HepG2 (cell line): ENCODE data around the gene CAMTA1. TPM values are rescaled to one million over a fixed set of nuclear protein-coding genes. Genes with fewer than 3 reads are reported as not detected.

Experiments
- ATAC-seq: fragments of 200-7000 bp; cut with Tn5 transposase; 3 replicates; pipeline ENCODE4 v1.9.1; 2020; ENCODE audit warnings: mild to moderate bottlenecking, moderate library complexity
- BruUV-seq: library from RNA; stranded (reverse); fragments of 400-500 nt; replicated peaks from 2 replicates; lab custom pipeline; 2021; lab: Mats Ljungman, UMichigan
- CTCF ChIA-PET: fragments of 300-600 bp; formaldehyde crosslinking; extraction: SDS; loops from one replicate; lab custom pipeline; 2021; ENCODE audit warnings: low total read pairs, inconsistent platforms, low intra/inter-chr PET ratio; lab: Yijun Ruan, JAX
- POLR2A ChIA-PET: fragments of 350-600 bp; sonication (Branson Sonifier 250); formaldehyde crosslinking; loops from one replicate; lab custom pipeline; 2020; ENCODE audit warnings: antibody characterized with exemption, inconsistent platforms; lab: Yijun Ruan, JAX
- DNase-seq: peaks from one replicate; pipeline ENCODE4 v3.0.0-alpha.2; 2015; ENCODE audit warnings: low spot score
- FAIRE-seq: peaks from 3 replicates; lab custom pipeline; 2011; peaks lifted over from hg19 to GRCh38; lab: Jason Lieb, UNC
- H2AFZ ChIP-seq: one replicate; pipeline ENCODE4 v1.6.1; 2011; ENCODE audit warnings: low read length, inconsistent platforms
- H3K27ac ChIP-seq: fragments of 300-600 bp; 3 replicates; pipeline ENCODE4 v1.8.0; 2011; ENCODE audit warnings: mixed run types, mild to moderate bottlenecking, mixed read lengths, low read length, inconsistent platforms; ENCODE audit not compliant: insufficient read depth; ENCODE audit errors: extremely low read length
- H3K27me3 ChIP-seq, 2 experiments: fragments of 200-600 bp in 1 of 2; 2 replicates in 1 of 2; 3 replicates in 1 of 2; pipeline versions ENCODE4 v1.6.0 to v1.8.0; 2011; ENCODE audit warnings: low read length in 2 of 2, mild to moderate bottlenecking in 2 of 2, moderate library complexity in 2 of 2, inconsistent platforms in 1 of 2; ENCODE audit not compliant: insufficient read depth in 2 of 2, control insufficient read depth in 1 of 2
- H3K36me3 ChIP-seq, 2 experiments: fragments of 200-600 bp in 1 of 2; replicated peaks in 1 of 2; 2 replicates in 1 of 2; 3 replicates in 1 of 2; pipeline versions ENCODE4 v1.5.1 to v1.8.0; 2011; ENCODE audit warnings: low read length in 2 of 2, inconsistent platforms in 1 of 2; ENCODE audit not compliant: insufficient read depth in 2 of 2, control insufficient read depth in 1 of 2
- H3K4me1 ChIP-seq: 2 replicates; pipeline ENCODE4 v1.5.1; 2012; ENCODE audit warnings: low read length, inconsistent platforms; ENCODE audit not compliant: insufficient read depth
- H3K4me2 ChIP-seq: 2 replicates; pipeline ENCODE4 v1.6.0; 2011; ENCODE audit warnings: low read depth, low read length, inconsistent platforms
- H3K4me3 ChIP-seq, 3 experiments: fragments of 200-600 bp in 1 of 3; sonication (generic), shearing (Covaris generic) in 1 of 3; replicated peaks in 1 of 3; 2 replicates each; pipeline ENCODE4 v1.5.1; 2011 to 2016; ENCODE audit warnings: low read length in 3 of 3, inconsistent platforms in 2 of 3, low read depth in 2 of 3, mild to moderate bottlenecking in 2 of 3, control low read depth in 1 of 3, mixed read lengths in 1 of 3; ENCODE audit not compliant: insufficient read depth in 1 of 3
- H3K79me2 ChIP-seq: one replicate; pipeline ENCODE4 v1.6.1; 2011; ENCODE audit warnings: low read length, inconsistent platforms; ENCODE audit not compliant: insufficient read depth
- H3K9ac ChIP-seq: 2 replicates; pipeline ENCODE4 v1.6.0; 2011; ENCODE audit warnings: mild to moderate bottlenecking, low read depth, low read length, inconsistent platforms; ENCODE audit not compliant: insufficient read depth
- H3K9me3 ChIP-seq: 2 replicates; pipeline ENCODE4 v1.5.1; 2012; ENCODE audit warnings: mild to moderate bottlenecking, low read length
- H4K20me1 ChIP-seq: 2 replicates; pipeline ENCODE4 v1.6.0; 2011; ENCODE audit warnings: inconsistent platforms, mild to moderate bottlenecking, low read length, moderate library complexity; ENCODE audit not compliant: insufficient read depth
- DRAP1 ChIP-seq: IDR thresholded peaks from 2 replicates; pipeline ENCODE4 v1.6.1; 2016; ENCODE audit warnings: missing genetic modification reagents, missing compliant biosample characterization
- FIP1L1 ChIP-seq: fragments of 200-400 bp; formaldehyde crosslinking; IDR thresholded peaks from 2 replicates; pipeline ENCODE4 v1.6.1; 2018; ENCODE audit warnings: low read depth, mild to moderate bottlenecking, low read length, moderate library complexity, borderline replicate concordance; ENCODE audit not compliant: insufficient read depth
- FOXO4 ChIP-seq: sonication (generic); formaldehyde crosslinking; conservative IDR thresholded peaks from 2 replicates; pipeline ENCODE4 v1.8.1; 2023; ENCODE audit warnings: missing genetic modification reagents
- HNF1A ChIP-seq, 2 experiments: sonication (generic) in 1 of 2; formaldehyde crosslinking in 1 of 2; IDR thresholded peaks; 2 replicates each; pipeline versions ENCODE4 v1.4.0 to v1.6.1; 2016 to 2020; ENCODE audit warnings: borderline replicate concordance in 1 of 2, low read depth in 1 of 2, mild to moderate bottlenecking in 1 of 2, missing genetic modification reagents in 1 of 2
- KDM6A ChIP-seq: IDR thresholded peaks from 2 replicates; pipeline ENCODE4 v1.6.1; 2016; ENCODE audit warnings: low read depth
- MXD1 ChIP-seq: sonication (generic); formaldehyde crosslinking; IDR thresholded peaks from 2 replicates; pipeline ENCODE4 v1.4.0; 2020; ENCODE audit warnings: mild to moderate bottlenecking, missing genetic modification reagents
- MXD3 ChIP-seq: IDR thresholded peaks from 2 replicates; pipeline ENCODE4 v1.6.1; 2016; ENCODE audit warnings: mild to moderate bottlenecking, missing biosample characterization, missing genetic modification reagents
- POLR2A ChIP-seq, 2 experiments: IDR thresholded peaks; 2 replicates each; pipeline ENCODE4 v1.6.1; 2011; ENCODE audit warnings: low read depth in 2 of 2, low read length in 2 of 2, mild to moderate bottlenecking in 1 of 2, moderate library complexity in 1 of 2; ENCODE audit not compliant: insufficient read depth in 1 of 2
- RARA ChIP-seq: IDR thresholded peaks from 2 replicates; pipeline ENCODE4 v1.6.1; 2016; ENCODE audit warnings: missing genetic modification reagents, missing compliant biosample characterization
- SPEN ChIP-seq: sonication (generic); formaldehyde crosslinking; IDR thresholded peaks from 2 replicates; pipeline ENCODE4 v1.5.1; 2020; ENCODE audit warnings: low read depth, mild to moderate bottlenecking, missing genetic modification reagents
- ZBTB37 ChIP-seq: sonication (generic); formaldehyde crosslinking; IDR thresholded peaks from 2 replicates; pipeline ENCODE4 v1.4.0; 2020; ENCODE audit warnings: mild to moderate bottlenecking, missing genetic modification reagents
- ZNF20 ChIP-seq: sonication (generic); formaldehyde crosslinking; IDR thresholded peaks from 2 replicates; pipeline ENCODE4 v1.4.0; 2020; ENCODE audit warnings: mild to moderate bottlenecking, moderate library complexity, missing genetic modification reagents
- ZNF567 ChIP-seq: sonication (generic); formaldehyde crosslinking; IDR thresholded peaks from 2 replicates; pipeline ENCODE4 v1.8.1; 2023; ENCODE audit warnings: mild to moderate bottlenecking, missing genetic modification reagents, borderline replicate concordance
- ZNF572 ChIP-seq: sonication (generic); formaldehyde crosslinking; IDR thresholded peaks from 2 replicates; pipeline ENCODE4 v1.5.1; 2020; ENCODE audit warnings: mild to moderate bottlenecking, missing genetic modification reagents
- ZNF614 ChIP-seq: IDR thresholded peaks from 2 replicates; pipeline ENCODE4 v1.6.1; 2018; ENCODE audit warnings: missing biosample characterization, missing genetic modification reagents, inconsistent platforms, borderline replicate concordance
- ZNF652 ChIP-seq: IDR thresholded peaks from 2 replicates; pipeline ENCODE4 v1.6.1; 2016; ENCODE audit warnings: low read depth, borderline replicate concordance
- WGBS: methylation state at CpG from one replicate; pipeline ENCODE4 v1.1.6; 2017; ENCODE audit warnings: low lambda C conversion rate; 5-methylcytosine and 5-hydroxymethylcytosine counted together
- in situ Hi-C: cut with HindIII; loops from 2 replicates; pipeline ENCODE4 v1.10.0; 2017; ENCODE audit warnings: low pct_unique_long_range_greater_than_20kb; ENCODE audit not compliant: extremely low pct_ligation_motif_present
- intact Hi-C: fragments of 100-400 bp; cut with micrococcal nuclease; formaldehyde crosslinking; loops from one replicate; pipeline ENCODE4 v1.10.0; 2022; ENCODE audit not compliant: unreplicated experiment
- polyA plus RNA-seq, 8 experiments: library from polyadenylated mRNA; depleted of rRNA in 3 of 8; stranded (reverse) in 7 of 8; unstranded in 1 of 8; fragments of >200 nt; fragmentation: Illumina TruSeq in 4 of 8; extraction: Trizol in 4 of 8; gene quantifications; 2 replicates each; pipeline versions ENCODE4 v1.2.1 to v1.2.3, GENCODE V29; 2011 to 2016; ENCODE audit warnings: low read depth in 4 of 8, missing spikeins in 1 of 8, mixed read lengths in 1 of 8; ENCODE audit not compliant: insufficient read depth in 1 of 8
- total RNA-seq, 5 experiments: library from RNA; depleted of rRNA; stranded (reverse); fragments of >200 nt; fragmentation: Illumina TruSeq; extraction: Trizol; gene quantifications; 2 replicates each; pipeline ENCODE4 v1.2.3, GENCODE V29; 2016; ENCODE audit warnings: low read depth in 1 of 5

Gene CAMTA1
- total and polyA plus RNA-seq, 2 of the 13 experiments (the other 11 are each of a cell fraction or from before 2014, with no cell fraction given), result 25.0 to 36.4 TPM

GRCh38 chr1:6882414-6882813 lies 97.2 kb downstream of the CAMTA1 start:
- peaks cover 17% of the 10 kb centered on the region for H3K4me1 ChIP-seq
- FAIRE-seq (no peak), ATAC-seq (no peak), DNase-seq (no peak)
- H3K4me2 ChIP-seq, result no peak overlapping the region
- no peaks in the 10 kb centered on the region for H3K9me3 ChIP-seq
- H3K9ac ChIP-seq, result no peak overlapping the region
- H3K36me3 ChIP-seq, result peaks cover 0 to 2% of the 10 kb centered on the region in 2 experiments; a peak in 2 of 5 replicates
- H3K27ac ChIP-seq, result no peak overlapping the region
- no peak overlapping the region for H3K4me3 ChIP-seq
- no peaks in the 10 kb centered on the region for H3K27me3 ChIP-seq
- H3K79me2 ChIP-seq, result no peaks in the 10 kb centered on the region
- BruUV-seq, result no TSS peak
- intact Hi-C loops (no loop called here), in situ Hi-C loops (loop anchor here (10.0 kb wide), 1 partner anchor 158 kb away; no protein-coding TSS in a partner anchor)
- ChIA-PET POLR2A (no interaction called here), CTCF (no interaction called here)
- 95% methylated on average over 2 of the region's 2 CpGs for WGBS
- H2AFZ ChIP-seq, result no peak overlapping the region
- TF ChIP-seq MXD1 (CRISPR knock-in tag), result no peak
- TF ChIP-seq ZNF652 (CRISPR knock-in tag), result no peak
- no peak for TF ChIP-seq SPEN
- no peak for TF ChIP-seq ZBTB37 (CRISPR knock-in tag)
- TF ChIP-seq KDM6A, result no peak
- no peak for TF ChIP-seq MXD3 (CRISPR knock-in tag)
- TF ChIP-seq HNF1A (IDR thresholded peaks at IDR 0.05; ENCODE audit: low read depth), result no peak
- TF ChIP-seq HNF1A (CRISPR knock-in tag; IDR thresholded peaks at IDR 0.05; ENCODE audit: borderline replicate concordance), result no peak
- no peak for TF ChIP-seq FOXO4 (CRISPR knock-in tag)
- TF ChIP-seq RARA (CRISPR knock-in tag), result no peak
- TF ChIP-seq ZNF614, result no peak
- no peak for TF ChIP-seq FIP1L1
- TF ChIP-seq POLR2A (IDR thresholded peaks at IDR 0.05; ENCODE audit: insufficient read depth in 1 of 2, low read depth in 2 of 2, low read length in 2 of 2), result no peak
- no peak for TF ChIP-seq ZNF572 (CRISPR knock-in tag)
- TF ChIP-seq ZNF20 (CRISPR knock-in tag), result no peak
- TF ChIP-seq DRAP1 (CRISPR knock-in tag), result no peak
- no peak for TF ChIP-seq ZNF567 (CRISPR knock-in tag)
- no peaks in the 10 kb centered on the region for H4K20me1 ChIP-seq
